Measurements from ENCODE around the gene ZFAND2B. TPM values are rescaled to one million over a fixed set of nuclear protein-coding genes. Genes with fewer than 3 reads are reported as not detected.

The ZFAND2B gene
- total RNA-seq, 1 donor: 25.0 TPM

DNA sequence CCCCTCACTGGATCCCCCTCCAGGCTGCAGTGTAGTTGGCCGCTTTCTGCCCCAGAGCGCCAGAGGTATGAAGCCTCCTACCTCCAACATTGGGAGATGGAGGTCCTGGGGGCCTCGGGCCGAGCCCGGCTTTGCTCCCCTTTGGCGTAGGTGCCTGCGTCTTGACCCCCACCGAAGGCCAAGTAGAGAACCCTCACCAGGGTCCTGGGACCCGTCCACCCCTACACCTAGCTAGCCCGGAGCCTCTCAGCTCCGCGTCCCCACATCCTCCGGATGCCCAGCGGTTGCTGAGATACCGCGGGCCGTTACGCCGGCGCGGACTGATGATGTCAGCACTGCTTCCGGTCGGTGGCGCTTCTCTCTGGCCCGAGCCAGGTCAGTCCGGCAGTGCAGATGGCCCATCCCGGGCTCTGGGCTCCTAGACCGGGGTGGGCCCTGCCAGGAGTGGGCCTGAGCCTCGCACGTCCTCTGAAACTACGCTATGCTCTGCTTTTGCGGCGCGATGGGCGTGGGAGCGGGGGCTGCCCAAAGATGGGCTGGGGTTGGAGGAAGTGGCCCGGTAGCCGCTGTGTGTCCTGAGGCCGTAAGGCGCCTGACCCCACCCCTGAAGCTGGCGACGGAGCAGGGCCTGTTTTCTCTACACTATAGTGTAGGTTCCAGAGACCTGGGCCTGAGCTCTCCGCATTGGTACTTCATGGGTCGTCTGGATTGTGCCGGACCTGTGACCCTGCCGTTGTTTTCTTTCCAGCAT, 38.7 kb downstream of the ZFAND2B start, which contains the start of the genes GLB1L and STK16:
Gene GLB1L, minus strand, starts transcription at position 297 of the 751 bp plus-strand sequence. CDS start 1,871 bp downstream, outside the sequence.
Gene STK16, plus strand, starts transcription at position 332 of the 751 bp plus-strand sequence. CDS start 521 bp downstream, outside the sequence.
- peak within 1 kb of the TSS; percentile 95 for H3K27ac ChIP-seq (ENCODE audit: low read depth, low read length)
- no peaks in the 10 kb centered on the region for H4K20me1 ChIP-seq (ENCODE audit: insufficient read depth, low read length)
- H3K4me1 ChIP-seq (ENCODE audit: insufficient read depth, low read length): peaks cover 34% of the 10 kb centered on the region
- TF ChIP-seq CTCF (IDR thresholded peaks at IDR 0.05; ENCODE audit: extremely low read depth, low read depth, low read length): no peak
- peak within 1 kb of the TSS; percentile 92 for H3K4me2 ChIP-seq (ENCODE audit: insufficient read depth, low read length)
- peaks cover 20% of the 10 kb centered on the region for H3K36me3 ChIP-seq (ENCODE audit: insufficient read depth, low read length)
- H3K4me3 ChIP-seq (ENCODE audit: insufficient read depth, low read length): peak within 1 kb of the TSS; percentile 88
- peak within 1 kb of the TSS; percentile 96 for H2AFZ ChIP-seq (ENCODE audit: low read length)
- H3K27me3 ChIP-seq (ENCODE audit: insufficient read depth, low read length): no peaks in the 10 kb centered on the region
- no peaks in the 10 kb centered on the region for H3K9me3 ChIP-seq (ENCODE audit: low read depth, low read length)
- DNase-seq (ENCODE audit: insufficient read length, low spot score, missing footprints): peak; percentile 99
- H3K79me2 ChIP-seq (ENCODE audit: insufficient read depth, low read length): peaks cover 34% of the 10 kb centered on the region

DNA sequence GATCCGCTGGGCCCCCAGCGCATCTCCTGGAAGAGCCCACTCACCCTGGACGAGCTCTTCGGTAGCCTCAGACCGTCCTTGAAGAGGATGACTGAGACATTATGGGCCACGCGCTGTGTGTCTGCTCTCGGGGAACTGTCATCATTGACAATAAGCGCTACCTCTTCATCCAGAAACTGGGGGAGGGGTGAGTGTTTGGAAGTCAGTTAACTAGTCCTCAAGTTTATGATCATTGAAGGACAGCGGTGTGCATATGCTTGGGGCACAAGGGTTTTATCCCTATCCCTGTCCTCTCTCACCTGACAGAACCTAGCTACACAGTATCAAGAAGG, 39.3 kb downstream of the ZFAND2B start:
- peak overlapping the region; percentile 96 for H2AFZ ChIP-seq (ENCODE audit: low read length)
- H3K79me2 ChIP-seq (ENCODE audit: insufficient read depth, low read length): peaks cover 34% of the 10 kb centered on the region
- DNase-seq (ENCODE audit: insufficient read length, low spot score, missing footprints): peak; percentile 73
- H3K27ac ChIP-seq (ENCODE audit: low read depth, low read length): peak overlapping the region; percentile 95
- H3K36me3 ChIP-seq (ENCODE audit: insufficient read depth, low read length): peaks cover 23% of the 10 kb centered on the region
- TF ChIP-seq CTCF (IDR thresholded peaks at IDR 0.05; ENCODE audit: extremely low read depth, low read depth, low read length): no peak
- H3K4me3 ChIP-seq (ENCODE audit: insufficient read depth, low read length): peak overlapping the region; percentile 88
- no peaks in the 10 kb centered on the region for H3K9me3 ChIP-seq (ENCODE audit: low read depth, low read length)
- peaks cover 37% of the 10 kb centered on the region for H3K4me1 ChIP-seq (ENCODE audit: insufficient read depth, low read length)
- no peaks in the 10 kb centered on the region for H3K27me3 ChIP-seq (ENCODE audit: insufficient read depth, low read length)
- no peaks in the 10 kb centered on the region for H4K20me1 ChIP-seq (ENCODE audit: insufficient read depth, low read length)
- H3K4me2 ChIP-seq (ENCODE audit: insufficient read depth, low read length): peak overlapping the region; percentile 92

DNA sequence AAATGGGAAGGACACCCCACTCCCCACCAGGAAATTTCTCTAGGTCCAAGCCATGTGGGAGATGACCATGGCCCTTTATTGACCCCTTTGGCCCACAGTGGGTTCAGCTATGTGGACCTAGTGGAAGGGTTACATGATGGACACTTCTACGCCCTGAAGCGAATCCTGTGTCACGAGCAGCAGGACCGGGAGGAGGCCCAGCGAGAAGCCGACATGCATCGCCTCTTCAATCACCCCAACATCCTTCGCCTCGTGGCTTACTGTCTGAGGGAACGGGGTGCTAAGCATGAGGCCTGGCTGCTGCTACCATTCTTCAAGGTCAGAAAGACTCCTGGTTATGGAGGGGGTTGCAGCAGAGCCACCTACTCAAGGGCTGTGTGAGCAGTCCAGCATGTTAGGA, 40.0 kb downstream of the ZFAND2B start:
- Histone ChIP-seq H3K36me3 (ENCODE audit: insufficient read depth, low read length) (peaks cover 23% of the 10 kb centered on the region), H3K27me3 (ENCODE audit: insufficient read depth, low read length) (no peaks in the 10 kb centered on the region), H3K4me3 (ENCODE audit: insufficient read depth, low read length) (peak overlapping the region; percentile 88), H3K4me1 (ENCODE audit: insufficient read depth, low read length) (peaks cover 44% of the 10 kb centered on the region), H4K20me1 (ENCODE audit: insufficient read depth, low read length) (no peaks in the 10 kb centered on the region), H3K4me2 (ENCODE audit: insufficient read depth, low read length) (peak overlapping the region; percentile 92), H3K27ac (ENCODE audit: low read depth, low read length) (peak overlapping the region; percentile 95), H3K9me3 (ENCODE audit: low read depth, low read length) (no peaks in the 10 kb centered on the region), H2AFZ (ENCODE audit: low read length) (no peak overlapping the region), H3K79me2 (ENCODE audit: insufficient read depth, low read length) (peaks cover 34% of the 10 kb centered on the region)
- TF ChIP-seq CTCF (IDR thresholded peaks at IDR 0.05; ENCODE audit: extremely low read depth, low read depth, low read length): no peak
- peak; percentile 32 for DNase-seq (ENCODE audit: insufficient read length, low spot score, missing footprints)
